Measurements from ENCODE around the gene HMOX1.
"Not testable (repeated sequence)": the region's sequence is repeated elsewhere in the genome, so short reads cannot be mapped to it uniquely, and the experiment has no call there.

Gene HMOX1

DNA sequence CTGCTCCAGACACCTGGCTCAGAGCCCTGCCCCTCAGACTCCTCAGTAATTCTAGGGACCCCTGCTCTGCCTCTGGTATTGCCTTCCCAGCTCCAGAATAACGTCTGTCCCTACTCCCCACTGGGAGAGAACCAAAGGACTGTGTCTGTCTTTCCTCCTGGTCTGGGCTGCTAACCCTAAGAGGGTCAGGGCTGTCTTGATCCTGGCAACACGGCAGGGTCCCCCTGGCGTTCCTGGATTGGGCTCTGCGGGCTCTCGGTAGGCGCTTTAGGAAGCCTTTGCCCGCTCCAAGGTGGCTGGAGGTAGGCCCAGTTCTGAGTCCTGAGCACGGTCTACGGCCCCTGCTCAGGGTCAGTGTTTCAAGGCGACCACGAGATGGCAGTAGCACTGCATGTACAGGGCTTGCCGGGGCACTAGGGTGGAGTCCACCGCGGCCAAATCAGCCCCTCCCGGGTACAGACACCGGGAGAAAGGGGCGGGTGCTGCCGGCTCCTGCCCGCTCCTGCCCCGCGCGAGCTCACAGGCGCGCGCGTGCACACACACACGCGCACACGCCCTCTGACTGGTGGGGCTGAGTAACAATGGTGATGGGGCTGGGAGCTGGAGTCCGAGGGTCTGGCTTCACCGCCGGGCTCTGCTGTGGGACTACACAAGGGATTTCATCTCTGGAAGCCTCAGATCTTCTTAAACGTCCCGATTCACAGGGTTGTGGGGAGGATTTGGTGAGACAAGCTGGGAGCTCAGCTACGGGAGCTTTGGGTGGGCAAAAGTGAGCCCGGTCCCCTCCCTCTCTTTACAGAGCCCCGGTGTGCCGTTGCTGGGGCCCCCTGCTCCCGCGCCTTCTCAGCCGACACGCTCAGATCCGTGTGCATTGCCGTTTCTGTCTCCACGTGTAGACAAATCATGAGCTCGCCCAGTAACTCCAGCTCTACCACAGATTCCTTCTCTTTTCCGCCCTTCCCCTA lies 30.1 kb upstream of the HMOX1 start:
- no peak for DNase-seq

DNA sequence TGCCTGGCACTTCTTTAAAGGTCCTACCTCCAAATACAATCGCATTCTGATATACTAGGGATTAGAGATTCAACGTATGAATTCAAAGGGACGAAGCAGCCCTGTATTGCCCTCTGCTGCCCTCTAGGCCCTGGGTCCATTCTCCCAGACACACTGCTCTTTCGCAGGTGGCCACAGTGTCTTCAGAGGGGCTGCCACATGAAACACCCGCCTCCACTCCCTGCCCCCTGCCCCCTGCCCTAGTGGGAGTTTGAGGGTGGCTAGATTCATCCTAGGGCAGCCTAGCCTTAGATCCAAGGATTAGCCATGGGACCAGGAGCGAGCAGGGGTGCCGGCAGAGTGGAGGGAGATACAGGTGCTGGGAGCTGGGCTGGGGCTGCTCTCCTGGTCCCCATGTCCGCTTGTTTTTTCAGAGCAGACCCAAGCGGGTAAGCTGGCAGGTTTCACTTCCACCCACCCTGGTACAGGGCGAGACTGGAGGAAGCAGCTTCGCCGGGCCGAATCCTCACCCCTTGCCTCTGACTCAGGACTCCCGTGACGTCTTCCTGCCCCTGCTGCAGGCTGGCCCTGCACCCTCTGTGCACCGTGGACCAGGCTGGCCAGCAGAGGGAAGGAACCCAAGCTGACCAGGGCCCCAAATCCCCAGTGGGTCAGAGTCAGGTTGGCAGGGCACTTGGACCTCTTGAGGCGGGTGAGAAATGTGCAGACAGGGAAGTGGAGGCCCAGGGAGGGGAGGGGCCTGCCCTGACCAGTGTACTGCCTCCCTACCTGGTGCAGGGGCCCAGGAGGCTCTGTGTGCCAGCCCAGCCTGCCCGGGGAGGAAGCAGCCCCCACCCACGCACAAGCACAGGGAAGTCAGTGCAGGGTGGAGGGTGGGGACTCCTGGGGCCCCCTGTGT lies 28.4 kb upstream of the HMOX1 start:
- DNase-seq: no peak

DNA sequence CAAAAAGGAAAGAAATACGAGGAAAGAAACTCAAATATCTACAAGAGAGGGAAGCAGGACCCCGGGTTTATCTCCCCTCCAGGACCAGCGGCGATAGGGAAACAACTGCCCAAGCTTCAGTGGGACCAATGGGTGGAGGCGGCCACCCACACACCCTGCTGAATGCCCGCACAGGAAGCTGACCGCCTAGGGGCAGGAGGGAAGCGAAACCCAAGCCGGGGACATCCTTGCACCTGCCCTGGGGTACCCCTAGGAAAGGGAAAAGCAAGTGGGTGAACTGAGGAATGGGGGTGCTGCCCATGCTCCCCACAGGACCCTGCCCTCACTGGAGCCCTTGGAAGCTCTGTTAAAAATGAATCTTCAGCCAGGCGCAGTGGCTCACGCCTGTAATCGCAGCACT lies 27.6 kb upstream of the HMOX1 start:
- DNase-seq: no peak

DNA sequence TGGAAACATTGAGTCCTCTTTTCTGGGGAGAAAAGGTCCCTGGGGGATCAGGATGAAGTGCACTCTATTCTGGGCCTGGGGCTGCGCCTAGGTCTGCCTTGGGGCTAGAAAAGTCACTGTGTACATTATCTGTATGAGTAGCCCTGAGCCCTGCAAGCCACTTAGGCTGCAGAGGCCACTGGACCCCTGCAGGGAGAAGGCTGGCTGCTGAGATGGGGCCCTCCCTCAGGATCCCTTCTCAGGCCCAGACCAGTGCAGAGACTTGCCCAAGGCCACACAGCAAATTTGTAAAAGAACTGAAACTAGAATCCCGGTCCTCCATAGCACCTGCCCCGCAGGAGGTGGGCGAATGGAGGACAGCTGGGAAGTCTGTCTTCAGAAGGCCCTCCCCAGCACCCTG lies 26.8 kb upstream of the HMOX1 start:
- DNase-seq: no peak

DNA sequence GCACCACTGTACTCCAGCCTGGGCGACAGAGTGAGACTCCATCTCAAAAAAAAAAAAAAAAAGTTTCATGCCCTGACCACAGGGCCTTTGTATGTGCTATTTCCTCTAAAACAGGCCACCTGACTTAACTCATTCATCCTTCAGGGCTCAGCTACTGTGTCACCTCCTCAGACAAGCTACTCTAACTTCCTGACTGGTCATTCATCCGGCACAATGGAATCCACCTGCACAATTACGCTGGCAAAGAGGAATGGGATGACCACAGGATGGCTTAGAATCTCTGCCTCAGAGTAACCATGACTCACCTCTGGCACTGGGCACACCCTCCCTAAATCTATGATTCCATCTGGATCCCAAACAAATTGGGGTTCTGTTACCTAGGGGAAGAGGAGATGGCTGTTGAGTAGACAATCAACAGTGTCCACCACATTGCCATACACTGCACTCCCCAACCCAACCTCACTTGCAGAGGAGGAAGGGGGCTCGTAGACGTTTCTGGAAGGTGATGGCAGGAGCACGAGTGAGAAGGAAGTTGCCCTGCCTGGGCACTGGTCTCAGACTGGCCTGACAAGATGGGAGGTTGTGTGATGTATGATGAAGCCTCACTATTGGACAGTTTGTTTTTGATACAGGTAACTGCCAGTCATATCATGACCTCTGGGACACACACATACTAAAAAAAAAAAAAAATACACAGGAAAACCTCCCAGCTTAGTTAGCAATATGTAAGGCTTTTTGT lies 22.8 kb upstream of the HMOX1 start:
- DNase-seq: no peak

DNA sequence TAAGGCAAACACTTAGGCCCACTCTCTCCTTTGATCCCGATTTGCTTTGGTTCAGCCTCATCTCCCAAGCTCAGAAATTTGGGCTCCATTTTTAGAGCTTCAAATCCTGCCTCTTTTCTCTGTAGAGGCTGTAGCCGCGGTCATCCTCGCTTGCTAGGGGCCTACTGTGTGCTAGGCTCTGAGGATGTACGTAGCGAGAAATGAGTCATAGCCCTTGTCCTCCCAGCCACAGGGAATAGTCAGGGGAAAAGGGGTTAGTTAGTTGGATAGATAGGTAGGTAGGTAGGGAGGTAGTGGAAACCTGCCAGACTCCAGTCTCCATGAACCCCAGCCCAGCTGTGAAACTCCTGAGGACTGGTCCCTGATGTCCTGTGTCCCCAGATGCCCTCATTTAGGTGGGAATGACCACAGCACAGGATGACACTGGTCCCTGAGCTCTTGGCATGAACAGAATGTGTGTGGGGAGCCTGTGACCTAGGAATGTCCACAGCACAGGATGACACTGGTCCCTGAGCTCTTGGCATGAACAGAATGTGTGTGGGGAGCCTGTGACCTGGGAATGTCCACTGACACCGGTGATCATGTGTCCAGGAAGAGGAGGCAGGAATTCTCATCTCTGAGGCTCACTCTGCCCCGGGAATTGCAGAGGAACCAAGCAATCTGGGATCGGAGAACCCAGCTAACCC lies 21.4 kb upstream of the HMOX1 start:
- no peak for DNase-seq

DNA sequence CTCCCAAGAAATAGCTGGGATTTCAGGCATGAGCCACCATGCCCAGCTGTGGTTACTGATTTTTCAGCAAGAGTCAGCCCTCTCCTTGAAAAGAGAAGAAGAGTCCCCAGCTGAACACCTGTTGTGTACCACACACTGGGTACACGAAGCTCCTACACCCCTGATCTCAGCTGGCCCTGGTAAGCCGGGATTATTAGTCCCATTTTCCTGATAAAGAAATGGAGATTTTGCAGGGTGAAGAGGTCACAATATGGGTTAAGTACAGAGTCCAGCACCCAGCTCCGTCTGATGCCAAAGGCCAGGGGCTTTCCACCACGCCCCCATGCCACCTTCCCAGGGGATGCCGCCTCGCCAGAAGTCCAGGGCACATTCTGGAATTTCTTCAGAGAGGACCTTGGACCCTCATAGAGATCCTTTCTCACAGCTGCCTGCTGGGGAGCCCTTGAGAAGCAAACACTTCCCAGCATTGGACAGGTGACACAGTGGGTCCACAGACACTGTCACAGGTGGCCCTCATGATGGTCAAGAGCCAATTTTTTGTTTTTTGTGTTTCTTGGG lies 19.8 kb upstream of the HMOX1 start:
- DNase-seq: no peak

DNA sequence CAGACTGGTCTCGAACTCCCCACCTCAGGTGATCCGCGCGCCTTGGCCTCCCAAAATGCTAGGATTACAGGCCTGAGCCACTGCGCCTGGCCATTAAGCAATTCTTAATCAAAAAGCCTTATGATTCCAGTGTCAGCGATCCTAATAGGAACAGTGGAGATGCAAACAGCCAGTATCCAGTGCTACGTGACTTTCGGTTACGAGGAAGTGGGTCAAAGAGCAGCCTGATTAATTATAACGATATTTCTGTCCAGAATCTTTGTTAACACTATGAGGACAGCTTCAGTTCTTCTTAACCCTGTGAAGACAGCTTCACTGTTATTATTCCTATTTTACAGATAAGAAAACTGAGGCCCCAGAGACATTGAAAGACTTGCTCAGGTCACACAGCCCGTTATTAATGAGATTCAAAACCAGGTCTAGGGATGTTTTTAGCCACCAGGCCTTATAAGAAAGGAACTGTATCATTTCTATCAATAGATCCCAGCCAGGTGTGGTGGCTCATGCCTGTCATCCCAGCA lies 17.3 kb upstream of the HMOX1 start:
- no peak for DNase-seq

DNA sequence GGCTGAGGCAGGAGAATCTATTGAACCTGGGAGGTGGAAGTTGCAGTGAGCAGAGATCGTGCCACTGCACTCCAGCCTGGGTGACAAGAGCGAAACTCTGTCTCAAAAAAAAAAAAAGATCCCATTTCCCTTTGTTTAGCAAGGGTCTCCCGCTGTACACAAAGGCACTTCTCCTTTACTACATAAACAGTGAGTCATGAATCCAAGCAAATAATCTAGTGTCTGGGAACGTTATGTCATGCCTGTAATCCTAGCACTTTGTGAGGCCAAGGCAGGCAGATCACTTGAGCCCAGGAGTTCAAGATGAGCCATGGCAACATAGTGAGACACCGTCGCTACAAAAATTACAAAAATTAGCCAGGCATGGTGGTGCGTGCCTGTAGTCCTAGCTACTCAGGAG lies 16.7 kb upstream of the HMOX1 start:
- DNase-seq: not testable (repeated sequence)

DNA sequence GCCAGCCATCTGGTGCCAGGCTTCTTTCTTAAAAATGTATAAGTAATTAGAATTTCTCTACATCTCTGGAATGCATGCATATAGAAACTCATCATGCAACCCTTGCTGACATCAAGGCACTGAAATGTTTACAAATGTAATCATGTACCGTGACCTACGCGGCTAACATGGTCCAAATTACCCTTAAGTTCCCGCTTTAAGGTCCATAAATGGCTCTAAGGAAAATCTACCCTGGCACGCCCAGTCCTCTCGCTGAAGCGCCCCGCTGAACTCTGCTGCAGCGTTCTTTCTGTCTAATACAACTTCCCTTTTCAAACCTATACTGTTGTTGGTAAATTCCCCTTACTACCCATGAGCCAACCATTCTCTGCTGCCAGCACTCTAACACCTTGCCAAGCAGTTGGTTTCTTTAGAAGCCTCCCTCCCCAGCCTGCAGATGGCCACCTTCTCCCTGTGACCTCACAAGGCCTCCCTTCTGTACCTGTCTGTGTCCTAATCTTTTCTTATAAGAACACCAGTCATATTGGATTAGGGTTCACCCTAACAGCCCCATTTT lies 13.5 kb upstream of the HMOX1 start:
- DNase-seq: no peak

DNA sequence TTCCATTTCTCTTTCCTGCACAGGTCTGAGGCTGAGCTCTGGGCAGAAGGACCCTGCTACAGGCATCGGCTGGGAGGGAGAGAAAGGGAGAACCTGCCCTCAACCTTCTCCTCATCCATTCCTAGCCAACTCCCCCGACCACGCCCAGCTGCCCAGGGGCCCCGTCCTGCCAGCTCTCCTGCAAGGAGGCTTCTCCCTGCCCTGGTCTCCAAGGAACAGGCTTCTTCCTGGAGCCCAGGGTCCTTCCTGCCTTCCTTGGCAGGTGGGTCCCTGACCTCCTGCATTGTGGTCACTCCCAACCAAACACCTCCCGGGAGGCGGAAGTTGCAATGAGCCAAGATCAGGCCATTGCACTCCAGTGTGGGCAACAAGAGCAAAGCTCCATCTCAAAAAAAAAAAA lies 12.5 kb upstream of the HMOX1 start:
- DNase-seq: no peak

DNA sequence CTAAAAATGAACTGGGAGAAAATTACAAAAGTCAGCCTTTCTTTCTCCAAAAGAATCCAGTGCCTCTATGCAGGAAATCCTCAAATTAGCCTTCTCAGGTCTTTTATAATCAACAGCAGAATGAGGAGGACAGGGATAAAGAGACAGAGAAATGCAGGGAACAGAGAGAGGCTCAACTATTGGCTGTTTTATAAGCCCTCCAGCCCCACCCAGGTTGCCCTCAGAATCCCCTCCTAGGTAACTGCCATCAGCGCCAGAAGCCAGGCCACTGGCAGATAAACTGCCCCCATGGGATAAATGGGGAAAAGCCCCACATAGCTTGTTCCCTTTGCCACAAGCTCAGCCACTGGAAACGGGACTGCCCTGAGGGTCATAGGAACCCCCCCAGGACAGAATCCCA lies 10.9 kb upstream of the HMOX1 start:
- no peak for DNase-seq

DNA sequence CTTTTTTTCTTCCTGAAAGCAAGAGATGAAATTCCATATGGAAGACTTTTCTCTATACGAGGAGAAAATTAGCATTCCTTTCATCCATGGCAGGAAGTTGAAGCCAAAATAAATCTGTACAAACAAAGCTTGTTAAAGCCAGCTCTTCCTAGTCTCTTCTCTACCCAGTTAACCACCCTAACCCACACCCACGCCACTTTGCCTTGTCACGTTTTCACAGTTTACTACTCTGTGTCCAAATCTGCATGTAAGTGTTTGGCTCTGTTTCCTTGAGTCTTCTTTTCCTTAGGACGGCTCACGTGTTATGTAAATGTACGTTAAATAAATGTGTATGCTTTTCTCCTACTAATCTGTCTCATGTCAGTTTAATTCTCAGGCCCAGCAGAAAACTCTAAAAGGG lies 7.1 kb upstream of the HMOX1 start:
- DNase-seq: no peak

DNA sequence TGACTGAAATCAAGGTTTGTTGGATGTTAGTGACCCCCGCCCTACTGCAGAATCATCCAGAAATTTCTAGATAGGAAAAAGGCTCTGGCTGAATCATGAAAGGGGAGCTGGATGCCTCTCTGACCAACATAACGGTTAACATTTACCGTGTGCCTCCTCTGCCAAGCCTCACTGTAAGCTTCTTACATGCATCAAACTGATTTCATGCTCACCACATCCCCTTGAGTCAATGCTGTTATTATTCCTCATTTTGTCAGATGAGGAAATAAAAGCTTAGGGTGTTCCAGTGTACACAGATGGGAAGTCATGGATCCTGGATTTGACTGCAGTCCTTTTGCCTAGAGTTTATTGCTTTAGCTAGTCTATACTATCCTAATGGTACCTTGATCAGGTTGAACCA lies 5.9 kb upstream of the HMOX1 start:
- no peak for DNase-seq

DNA sequence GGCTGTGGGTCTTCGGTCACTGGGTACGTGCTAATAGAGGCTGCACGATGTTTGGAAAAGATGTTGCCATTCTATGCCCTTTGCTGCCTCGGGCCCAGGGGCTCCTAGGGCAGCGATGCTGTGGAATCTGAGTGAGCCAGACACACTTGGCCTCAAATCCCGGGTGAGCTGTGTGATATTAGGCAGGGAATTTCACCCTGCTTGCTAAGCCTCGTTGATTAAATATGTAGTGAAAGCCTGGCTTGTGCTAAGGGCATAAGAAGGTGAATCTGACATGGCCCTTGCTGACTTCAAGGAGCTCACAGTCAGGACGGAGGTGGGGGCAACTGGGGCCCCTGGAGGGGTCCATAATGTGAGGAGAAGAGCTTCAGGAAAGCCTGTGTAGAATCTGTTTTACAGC lies 5.4 kb upstream of the HMOX1 start:
- DNase-seq: no peak

DNA sequence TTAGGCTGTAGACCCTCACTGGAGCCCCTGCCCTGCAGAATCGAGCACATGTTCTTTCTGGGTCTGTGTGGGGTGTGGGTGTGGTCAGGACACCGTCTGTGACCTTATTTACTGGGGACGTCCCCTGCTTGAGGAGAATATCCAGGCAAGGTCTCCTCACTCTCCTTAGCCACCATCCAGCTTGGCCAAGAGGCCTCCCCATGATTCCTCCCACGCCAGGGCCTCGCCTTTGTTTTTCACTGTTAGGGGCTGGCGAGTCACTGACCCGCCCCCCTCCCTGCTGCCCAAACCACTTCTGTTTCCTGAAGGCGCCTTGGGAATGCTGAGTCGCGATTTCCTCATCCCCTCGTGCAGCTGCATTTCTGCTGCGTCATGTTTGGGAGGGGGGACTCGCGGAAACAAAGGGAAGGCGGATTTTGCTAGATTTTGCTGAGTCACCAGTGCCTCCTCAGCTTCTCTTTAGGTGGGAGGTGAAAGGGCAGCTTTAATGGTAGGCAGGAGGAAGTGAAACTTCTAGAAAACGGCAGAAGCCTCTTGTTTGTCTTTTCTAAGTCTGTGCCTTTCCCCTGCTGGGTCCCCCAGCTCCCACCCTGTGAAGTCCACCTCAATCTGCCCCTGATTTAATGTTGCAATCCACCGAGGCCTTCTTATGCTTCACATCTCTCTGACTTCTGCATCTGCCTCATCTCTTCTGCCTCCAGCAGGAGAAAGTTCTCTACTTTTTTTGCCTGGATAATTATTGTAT lies 4.0 kb upstream of the HMOX1 start:
- DNase-seq: no peak

DNA sequence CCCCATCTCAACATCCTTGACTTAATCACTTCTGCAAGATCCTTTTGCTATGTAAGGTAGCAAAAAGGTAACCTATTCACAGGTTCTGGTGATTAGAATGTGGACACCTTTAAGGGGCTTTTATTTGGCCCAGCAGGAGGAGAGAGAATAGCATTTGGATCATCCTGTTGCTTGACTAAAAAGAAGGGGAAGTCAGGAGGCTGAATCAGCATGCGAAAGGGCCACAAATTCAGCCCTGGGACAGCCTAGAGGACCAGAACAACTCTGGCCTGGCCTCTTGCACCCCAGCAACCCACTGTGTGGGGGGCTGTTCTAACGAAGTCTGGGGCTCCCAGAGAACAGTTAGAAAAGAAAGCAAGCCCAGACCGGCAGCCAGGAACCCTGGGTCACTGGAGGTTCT lies 3.2 kb upstream of the HMOX1 start:
- no peak for DNase-seq

DNA sequence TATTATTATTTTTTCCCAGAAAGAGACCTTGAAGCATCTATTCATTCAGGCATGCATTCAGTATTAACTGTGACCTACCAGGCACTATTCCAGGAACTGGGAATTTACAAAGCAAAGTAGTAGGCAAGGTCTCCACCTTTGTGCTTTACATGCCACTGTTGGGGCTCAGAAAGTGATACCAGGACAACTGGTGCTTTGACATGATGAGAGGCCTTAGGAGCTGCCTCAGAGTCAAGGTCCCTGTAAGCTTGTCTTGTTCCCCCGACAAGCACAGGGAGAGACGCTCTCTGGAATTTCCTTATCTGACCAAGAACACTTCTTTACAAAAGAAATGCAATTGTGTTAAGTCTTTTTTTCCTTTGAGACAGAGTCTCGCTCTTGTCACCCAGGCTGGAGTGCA lies 2.3 kb upstream of the HMOX1 start:
- DNase-seq: no peak

DNA sequence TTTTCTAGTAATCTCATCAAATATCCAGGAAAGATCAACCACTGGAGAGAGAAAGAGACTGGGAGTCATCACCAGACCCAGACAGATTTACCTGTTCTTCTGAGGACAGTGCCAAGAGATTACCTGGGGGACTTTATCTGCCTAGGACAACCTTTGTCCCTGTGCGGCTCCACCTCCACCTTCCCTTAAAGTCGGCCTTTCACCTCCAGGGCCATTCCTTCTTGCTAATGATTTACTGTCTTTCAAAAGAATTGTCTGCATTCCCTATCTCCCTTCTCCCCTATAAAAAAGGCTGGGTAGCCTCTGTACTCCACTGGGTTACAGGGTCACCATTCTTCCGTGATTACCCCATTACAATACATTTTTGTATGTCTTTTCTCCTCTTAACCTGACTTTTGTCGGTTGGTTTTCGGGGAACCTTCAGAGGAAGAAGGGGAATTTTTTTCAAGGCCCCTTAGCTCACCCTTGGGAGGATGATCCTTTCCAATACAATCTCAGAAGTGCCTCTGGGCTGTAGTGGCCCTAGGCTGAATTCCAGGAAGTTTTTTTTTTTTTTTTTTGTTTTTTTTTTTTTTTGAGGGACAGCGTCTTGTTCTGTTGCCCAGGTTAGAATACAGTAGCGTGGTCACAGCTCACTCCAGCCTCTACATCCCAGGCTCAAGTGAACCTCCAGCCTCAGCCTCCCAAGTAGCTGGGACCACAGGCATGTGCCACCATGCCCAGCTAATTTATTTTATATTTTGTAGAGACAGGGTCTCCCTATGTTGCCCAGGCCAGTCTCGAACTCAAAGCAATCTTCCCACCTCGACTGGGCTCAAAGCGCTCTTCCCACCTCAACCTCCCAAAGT lies 1.5 kb upstream of the HMOX1 start:
- no peak for DNase-seq

DNA sequence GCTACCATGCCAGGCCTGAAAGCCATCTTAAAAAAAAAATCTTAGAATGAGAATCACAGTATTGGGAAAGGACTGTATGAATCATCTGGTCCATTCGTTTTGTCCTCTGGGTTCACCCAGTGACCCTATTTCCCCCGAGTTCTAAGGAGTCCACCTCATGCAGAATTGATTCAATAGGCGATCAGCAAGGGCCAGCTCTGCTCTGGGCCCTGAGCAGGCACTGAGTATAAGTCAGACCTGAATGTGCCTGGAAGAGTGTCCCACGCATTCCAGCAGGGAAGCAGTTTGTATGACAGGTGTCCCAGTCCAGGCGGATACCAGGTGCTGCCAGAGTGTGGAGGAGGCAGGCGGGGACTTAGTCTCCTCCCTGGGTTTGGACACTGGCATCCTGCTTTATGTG lies 883 bp upstream of the HMOX1 start:
- DNase-seq: no peak

All from cortex of kidney (tissue), 1 donor.